Amniotic epithelial cell (primary cell): ENCODE results near the gene ELP4.

Experiments
- DNase-seq: peaks from one replicate; pipeline ENCODE4 v3.0.0-alpha.2; 2010; ENCODE audit warnings: low read depth

Gene ELP4

GRCh38 chr11:31824879-31825837 lies 315.6 kb downstream of the ELP4 start:
- DNase-seq, result no peak

- DNase-seq, result no peak
Measured at GRCh38 chr11:31825838-31826484, 316.4 kb downstream of the ELP4 start.

DNA sequence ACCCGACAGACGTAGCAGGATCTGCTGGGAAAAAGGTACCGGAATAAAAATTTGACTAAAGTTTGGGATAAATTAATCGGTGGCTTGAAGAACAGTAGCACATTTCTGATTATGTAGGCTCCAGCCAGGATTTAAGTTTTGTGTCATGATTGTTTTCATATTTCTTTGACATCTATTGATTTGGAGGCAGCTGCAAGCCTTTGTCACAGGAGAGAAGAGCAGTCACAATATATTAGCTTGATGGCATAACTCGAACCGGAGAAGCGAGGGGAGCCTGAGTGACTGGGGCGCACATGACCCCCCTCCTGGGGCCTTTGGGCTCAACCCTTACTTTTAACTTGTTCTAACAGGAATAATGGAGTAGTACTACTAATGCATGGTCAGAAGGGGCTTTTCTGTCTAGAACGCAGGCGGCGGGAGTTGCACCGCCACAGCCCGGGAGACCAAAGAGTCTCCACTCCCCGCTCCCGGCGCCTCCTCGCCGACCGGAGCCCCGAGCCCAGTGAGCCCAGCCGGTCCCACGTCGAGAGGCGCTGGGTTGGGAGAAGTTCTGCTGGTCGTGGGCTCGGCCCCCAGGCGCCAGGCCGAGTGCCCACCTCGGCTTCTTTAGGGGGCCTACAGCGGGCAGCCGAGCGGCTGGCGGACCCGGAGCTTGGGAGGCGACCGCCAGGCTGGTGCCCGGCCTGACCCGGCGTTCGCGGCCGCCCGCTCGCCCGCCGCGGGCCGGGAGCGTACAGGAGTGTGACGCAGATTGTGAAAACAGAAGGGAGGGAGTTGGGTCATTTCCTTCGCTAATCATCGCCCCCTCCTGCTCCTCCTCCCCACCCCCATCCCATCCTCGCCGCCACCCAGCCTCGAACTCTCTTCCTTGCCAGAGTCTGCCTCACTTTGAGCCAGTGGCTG lies 317.2 kb downstream of the ELP4 start:
- DNase-seq, result no peak

GRCh38 chr11:31827455-31828206 lies 318.1 kb downstream of the ELP4 start:
- no peak for DNase-seq

- DNase-seq, result no peak
Measured at GRCh38 chr11:31828217-31828616, 318.6 kb downstream of the ELP4 start.

DNA sequence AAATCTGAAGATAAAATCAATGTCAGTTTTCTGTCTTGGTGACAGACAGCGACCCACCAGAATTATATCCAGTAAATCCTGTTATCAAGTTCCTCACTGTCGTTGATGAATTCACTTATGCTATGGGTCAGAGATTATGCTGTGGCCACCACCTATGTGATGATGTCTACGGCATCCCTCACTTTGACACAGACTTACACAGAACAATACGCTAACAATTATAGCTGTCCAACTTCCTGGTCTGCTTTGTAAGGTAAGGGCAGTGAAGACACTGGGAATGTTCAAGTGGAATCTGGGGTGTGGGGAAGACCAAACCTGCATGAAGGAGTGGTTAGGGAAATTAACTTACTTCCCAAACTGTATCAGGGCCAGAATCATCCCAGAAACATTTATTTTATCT lies 320.8 kb downstream of the ELP4 start:
- DNase-seq, result no peak

GRCh38 chr11:31834237-31834636 lies 324.7 kb downstream of the ELP4 start:
- no peak for DNase-seq
